ENCODE measurements around the gene P2RX6.
A peak's percentile ranks its signal among the peaks of the same experiment; 100 is the strongest.

Gene P2RX6

GRCh38 chr22:20976291-20976877 is 38.6 kb upstream of the P2RX6 start:
- in situ Hi-C loops (cut with MboI; ENCODE audit: low sequenced_read_pairs, unreplicated experiment) = no loop called here
- no peak for DNase-seq (ENCODE audit: low spot score)
- no peak for TF ChIP-seq CTCF (IDR thresholded peaks at IDR 0.05; ENCODE audit: borderline replicate concordance, control extremely low read depth, extremely low read depth, insufficient read depth, missing control alignments)

- in situ Hi-C loops (cut with MboI; ENCODE audit: low sequenced_read_pairs, unreplicated experiment) = no loop called here
- TF ChIP-seq CTCF (IDR thresholded peaks at IDR 0.05; ENCODE audit: borderline replicate concordance, control extremely low read depth, extremely low read depth, insufficient read depth, missing control alignments) = no peak
- DNase-seq (ENCODE audit: low spot score) = no peak
Observed at GRCh38 chr22:20977019-20977418, 37.9 kb upstream of the P2RX6 start.

- in situ Hi-C loops (cut with MboI; ENCODE audit: low sequenced_read_pairs, unreplicated experiment) = no loop called here
- TF ChIP-seq CTCF (IDR thresholded peaks at IDR 0.05; ENCODE audit: borderline replicate concordance, control extremely low read depth, extremely low read depth, insufficient read depth, missing control alignments) = no peak
- no peak for DNase-seq (ENCODE audit: low spot score)
Observed at GRCh38 chr22:20977516-20978170, 37.3 kb upstream of the P2RX6 start.

GRCh38 chr22:20978419-20978818 is 36.5 kb upstream of the P2RX6 start:
- TF ChIP-seq CTCF (IDR thresholded peaks at IDR 0.05; ENCODE audit: borderline replicate concordance, control extremely low read depth, extremely low read depth, insufficient read depth, missing control alignments) = no peak
- in situ Hi-C loops (cut with MboI; ENCODE audit: low sequenced_read_pairs, unreplicated experiment) = no loop called here
- DNase-seq (ENCODE audit: low spot score) = no peak

GRCh38 chr22:20979243-20979809 is 35.6 kb upstream of the P2RX6 start:
- in situ Hi-C loops (cut with MboI; ENCODE audit: low sequenced_read_pairs, unreplicated experiment) = no loop called here
- TF ChIP-seq CTCF (IDR thresholded peaks at IDR 0.05; ENCODE audit: borderline replicate concordance, control extremely low read depth, extremely low read depth, insufficient read depth, missing control alignments) = no peak
- DNase-seq (ENCODE audit: low spot score) = peak; percentile 89

GRCh38 chr22:20979940-20980453 is 35.0 kb upstream of the P2RX6 start:
- DNase-seq (ENCODE audit: low spot score) = no peak
- in situ Hi-C loops (cut with MboI; ENCODE audit: low sequenced_read_pairs, unreplicated experiment) = no loop called here

More at GRCh38 chr22:20979940-20980453, 35.0 kb upstream of the P2RX6 start:
- TF ChIP-seq CTCF (IDR thresholded peaks at IDR 0.05; ENCODE audit: borderline replicate concordance, control extremely low read depth, extremely low read depth, insufficient read depth, missing control alignments) = no peak
